MM.1S (cell line): Measurements from ENCODE around the gene FIGN.

Experiments
- DNase-seq: peaks from one replicate; pipeline ENCODE4 v3.0.0-alpha.2; 2015
- H2AFZ ChIP-seq: fragments of 300-600 bp; sonication (generic); 2 replicates; pipeline ENCODE4 v1.6.0; 2016; ENCODE audit warnings: antibody characterized with exemption, low read length
- H3F3A ChIP-seq: fragments of 300-600 bp; sonication (generic); 2 replicates; pipeline ENCODE4 v1.6.1; 2016; ENCODE audit warnings: mild to moderate bottlenecking, antibody characterized with exemption, low read length, moderate library complexity, mixed read lengths; ENCODE audit not compliant: insufficient read depth
- H3K27ac ChIP-seq: fragments of 300-600 bp; sonication (generic); 2 replicates; pipeline ENCODE4 v1.5.1; 2016; ENCODE audit warnings: mild to moderate bottlenecking, low read length
- H3K27me3 ChIP-seq: fragments of 300-600 bp; sonication (generic); replicated peaks from 2 replicates; pipeline ENCODE4 v1.6.0; 2016; ENCODE audit warnings: low read length; ENCODE audit not compliant: insufficient read depth
- H3K36me3 ChIP-seq: fragments of 300-600 bp; sonication (generic); replicated peaks from 2 replicates; pipeline ENCODE4 v1.6.1; 2016; ENCODE audit warnings: mild to moderate bottlenecking, low read length, mixed read lengths; ENCODE audit not compliant: insufficient read depth
- H3K4me1 ChIP-seq: fragments of 300-600 bp; sonication (generic); 2 replicates; pipeline ENCODE4 v1.6.1; 2016; ENCODE audit warnings: low read length, mixed read lengths
- H3K4me2 ChIP-seq: fragments of 300-600 bp; sonication (generic); 2 replicates; pipeline ENCODE4 v1.6.0; 2016; ENCODE audit warnings: low read depth, low read length
- H3K4me3 ChIP-seq: fragments of 300-600 bp; sonication (generic); 2 replicates; pipeline ENCODE4 v1.5.1; 2016; ENCODE audit warnings: low read length, mixed read lengths
- H3K79me2 ChIP-seq: fragments of 300-600 bp; sonication (generic); 2 replicates; pipeline ENCODE4 v1.6.1; 2016; ENCODE audit warnings: mixed run types, low read length, mixed read lengths
- H3K9ac ChIP-seq: fragments of 300-600 bp; sonication (generic); 2 replicates; pipeline ENCODE4 v1.6.1; 2016; ENCODE audit warnings: low read length, mixed read lengths
- H3K9me2 ChIP-seq: fragments of 300-600 bp; sonication (generic); replicated peaks from 2 replicates; pipeline ENCODE4 v1.6.1; 2016; ENCODE audit warnings: mild to moderate bottlenecking, low read length, mixed read lengths; ENCODE audit not compliant: insufficient read depth
- H3K9me3 ChIP-seq: fragments of 300-600 bp; sonication (generic); replicated peaks from 2 replicates; pipeline ENCODE4 v1.6.1; 2016; ENCODE audit warnings: mild to moderate bottlenecking, low read length, mixed read lengths; ENCODE audit not compliant: insufficient read depth
- H4K20me1 ChIP-seq: fragments of 300-600 bp; sonication (generic); 2 replicates; pipeline ENCODE4 v1.6.1; 2016; ENCODE audit warnings: mild to moderate bottlenecking, low read length, moderate library complexity, mixed read lengths; ENCODE audit not compliant: insufficient read depth
- EZH2 ChIP-seq: fragments of 300-600 bp; sonication (generic); optimal IDR thresholded peaks from 2 replicates; pipeline ENCODE3; 2017; ENCODE audit warnings: low read depth, mild to moderate bottlenecking, antibody characterized with exemption, low read length, mixed read lengths
- EZH2phosphoT487 ChIP-seq: fragments of 300-600 bp; sonication (generic); IDR thresholded peaks from 2 replicates; pipeline ENCODE4 v1.6.1; 2018; ENCODE audit warnings: antibody characterized with exemption, low read length
- TF ChIP-seq, protein P1 (sequence below): fragments of 300-600 bp; sonication (generic); IDR thresholded peaks from 2 replicates; pipeline ENCODE4 v1.5.1; 2016; ENCODE audit warnings: antibody characterized with exemption, low read length, mixed read lengths

FIGN gene

GRCh38 chr2:163554864-163555263 lies 180.9 kb downstream of the FIGN start:
- H2AFZ ChIP-seq = no peak overlapping the region
- H3K4me1 ChIP-seq = no peaks in the 10 kb centered on the region
- DNase-seq = no peak
- H3F3A ChIP-seq = no peaks in the 10 kb centered on the region
- H3K4me3 ChIP-seq = no peak overlapping the region
- H4K20me1 ChIP-seq = no peaks in the 10 kb centered on the region
- H3K36me3 ChIP-seq = no peaks in the 10 kb centered on the region
- no peaks in the 10 kb centered on the region for H3K9me2 ChIP-seq
- H3K79me2 ChIP-seq = no peaks in the 10 kb centered on the region
- H3K4me2 ChIP-seq = no peak overlapping the region
- no peaks in the 10 kb centered on the region for H3K9me3 ChIP-seq
- TF ChIP-seq EZH2phosphoT487 (no peak), EZH2 (no peak)
- TF ChIP-seq, protein P1, sequence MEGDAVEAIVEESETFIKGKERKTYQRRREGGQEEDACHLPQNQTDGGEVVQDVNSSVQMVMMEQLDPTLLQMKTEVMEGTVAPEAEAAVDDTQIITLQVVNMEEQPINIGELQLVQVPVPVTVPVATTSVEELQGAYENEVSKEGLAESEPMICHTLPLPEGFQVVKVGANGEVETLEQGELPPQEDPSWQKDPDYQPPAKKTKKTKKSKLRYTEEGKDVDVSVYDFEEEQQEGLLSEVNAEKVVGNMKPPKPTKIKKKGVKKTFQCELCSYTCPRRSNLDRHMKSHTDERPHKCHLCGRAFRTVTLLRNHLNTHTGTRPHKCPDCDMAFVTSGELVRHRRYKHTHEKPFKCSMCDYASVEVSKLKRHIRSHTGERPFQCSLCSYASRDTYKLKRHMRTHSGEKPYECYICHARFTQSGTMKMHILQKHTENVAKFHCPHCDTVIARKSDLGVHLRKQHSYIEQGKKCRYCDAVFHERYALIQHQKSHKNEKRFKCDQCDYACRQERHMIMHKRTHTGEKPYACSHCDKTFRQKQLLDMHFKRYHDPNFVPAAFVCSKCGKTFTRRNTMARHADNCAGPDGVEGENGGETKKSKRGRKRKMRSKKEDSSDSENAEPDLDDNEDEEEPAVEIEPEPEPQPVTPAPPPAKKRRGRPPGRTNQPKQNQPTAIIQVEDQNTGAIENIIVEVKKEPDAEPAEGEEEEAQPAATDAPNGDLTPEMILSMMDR = no peak
- H3K9ac ChIP-seq = no peak overlapping the region
- no peak overlapping the region for H3K27ac ChIP-seq
- no peaks in the 10 kb centered on the region for H3K27me3 ChIP-seq

GRCh38 chr2:163553601-163554000 lies 182.2 kb downstream of the FIGN start:
- Histone ChIP-seq H3K9me3 (no peaks in the 10 kb centered on the region), H3K9me2 (no peaks in the 10 kb centered on the region), H4K20me1 (no peaks in the 10 kb centered on the region), H3K4me3 (no peak overlapping the region), H2AFZ (no peak overlapping the region), H3K4me2 (no peak overlapping the region), H3K27ac (no peak overlapping the region), H3K9ac (no peak overlapping the region), H3K4me1 (no peaks in the 10 kb centered on the region), H3K27me3 (no peaks in the 10 kb centered on the region), H3K79me2 (no peaks in the 10 kb centered on the region), H3K36me3 (no peaks in the 10 kb centered on the region), H3F3A (no peaks in the 10 kb centered on the region)
- TF ChIP-seq, protein P1 = no peak
- TF ChIP-seq EZH2phosphoT487 (no peak), EZH2 (no peak)
- DNase-seq = no peak

DNA sequence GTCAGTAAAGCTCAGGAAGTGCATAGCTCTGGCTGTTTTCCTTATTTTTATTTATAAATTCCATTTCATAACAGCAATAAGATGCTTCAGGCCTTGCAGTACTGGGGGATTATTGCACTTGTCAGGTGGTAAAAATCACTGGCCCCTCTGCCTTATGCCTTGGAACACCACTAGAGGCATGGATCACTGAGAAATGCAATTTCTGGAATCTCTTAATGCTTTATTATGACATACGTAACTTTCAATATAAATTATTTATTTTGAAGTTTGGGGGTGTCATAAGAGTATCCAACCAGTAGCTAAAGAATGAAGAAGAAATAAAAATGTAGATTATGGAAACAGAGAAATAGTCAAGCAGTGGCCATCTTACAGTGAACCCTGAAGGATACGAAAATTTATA lies 183.1 kb downstream of the FIGN start:
- Histone ChIP-seq H3K36me3 (no peaks in the 10 kb centered on the region), H3K9ac (no peak overlapping the region), H4K20me1 (no peaks in the 10 kb centered on the region), H3K27ac (no peak overlapping the region), H3K4me2 (no peak overlapping the region), H3K9me2 (no peaks in the 10 kb centered on the region), H3K79me2 (no peaks in the 10 kb centered on the region), H3K4me1 (no peaks in the 10 kb centered on the region), H3K27me3 (no peaks in the 10 kb centered on the region), H3F3A (no peaks in the 10 kb centered on the region), H2AFZ (no peak overlapping the region), H3K4me3 (no peak overlapping the region), H3K9me3 (no peaks in the 10 kb centered on the region)
- TF ChIP-seq, protein P1 = no peak
- no peak for TF ChIP-seq EZH2phosphoT487
- TF ChIP-seq EZH2 = no peak
- DNase-seq = no peak
